UCSD-AML1 (cell line): ENCODE measurements around the gene AFF3.
"Not testable (repeated sequence)": the region's sequence is repeated elsewhere in the genome, so short reads cannot be mapped to it uniquely, and the experiment has no call there.

Experiments used
- DNase-seq: peaks from one replicate; lab custom pipeline; 2025; ENCODE audit not compliant: unreplicated experiment; lab: John Stamatoyannopoulos, UW

AFF3 gene

GRCh38 chr2:99773642-99774041 is 368.7 kb downstream of the AFF3 start:
- DNase-seq, result not testable (repeated sequence)

- DNase-seq, result no peak
These were observed 369.6 kb downstream of the AFF3 start for GRCh38 chr2:99772591-99773331.

- no peak for DNase-seq
These were observed 370.6 kb downstream of the AFF3 start for GRCh38 chr2:99771681-99772333.

- no peak for DNase-seq
These were observed 371.5 kb downstream of the AFF3 start for GRCh38 chr2:99770876-99771275.

GRCh38 chr2:99765731-99766318 is 376.6 kb downstream of the AFF3 start:
- DNase-seq, result no peak

- DNase-seq, result no peak
These were observed 378.6 kb downstream of the AFF3 start for GRCh38 chr2:99763764-99764163.

- no peak for DNase-seq
These were observed 379.7 kb downstream of the AFF3 start for GRCh38 chr2:99762714-99763113.

GRCh38 chr2:99757611-99758114 is 384.7 kb downstream of the AFF3 start:
- DNase-seq, result no peak

- no peak for DNase-seq
These were observed 386.3 kb downstream of the AFF3 start for GRCh38 chr2:99756059-99756458.

- DNase-seq, result no peak
These were observed 388.2 kb downstream of the AFF3 start for GRCh38 chr2:99754210-99754609.

- no peak for DNase-seq
These were observed 388.9 kb downstream of the AFF3 start for GRCh38 chr2:99753505-99753904.

- no peak for DNase-seq
These were observed 394.0 kb downstream of the AFF3 start for GRCh38 chr2:99748344-99748743.

GRCh38 chr2:99747842-99748241 is 394.5 kb downstream of the AFF3 start:
- no peak for DNase-seq

GRCh38 chr2:99743146-99743545 is 399.2 kb downstream of the AFF3 start:
- no peak for DNase-seq

GRCh38 chr2:99737537-99737936 is 404.9 kb downstream of the AFF3 start:
- no peak for DNase-seq

- no peak for DNase-seq
These were observed 406.6 kb downstream of the AFF3 start for GRCh38 chr2:99735753-99736152.

GRCh38 chr2:99735314-99735713 is 407.1 kb downstream of the AFF3 start:
- DNase-seq, result not testable (repeated sequence)

GRCh38 chr2:99734236-99734635 is 408.2 kb downstream of the AFF3 start:
- no peak for DNase-seq

GRCh38 chr2:99729104-99730025 is 413.0 kb downstream of the AFF3 start:
- no peak for DNase-seq

- DNase-seq, result no peak
These were observed 414.2 kb downstream of the AFF3 start for GRCh38 chr2:99728166-99728565.

GRCh38 chr2:99727199-99727598 is 415.2 kb downstream of the AFF3 start:
- no peak for DNase-seq
